Femur (tissue), 1 donor: ENCODE data around the gene SCARF1.
A peak's percentile ranks its signal among the peaks of the same experiment; 100 is the strongest.

ENCODE experiments used
- DNase-seq: peaks from one replicate; pipeline ENCODE4 v3.0.0-alpha.2; 2017

Gene SCARF1

DNA sequence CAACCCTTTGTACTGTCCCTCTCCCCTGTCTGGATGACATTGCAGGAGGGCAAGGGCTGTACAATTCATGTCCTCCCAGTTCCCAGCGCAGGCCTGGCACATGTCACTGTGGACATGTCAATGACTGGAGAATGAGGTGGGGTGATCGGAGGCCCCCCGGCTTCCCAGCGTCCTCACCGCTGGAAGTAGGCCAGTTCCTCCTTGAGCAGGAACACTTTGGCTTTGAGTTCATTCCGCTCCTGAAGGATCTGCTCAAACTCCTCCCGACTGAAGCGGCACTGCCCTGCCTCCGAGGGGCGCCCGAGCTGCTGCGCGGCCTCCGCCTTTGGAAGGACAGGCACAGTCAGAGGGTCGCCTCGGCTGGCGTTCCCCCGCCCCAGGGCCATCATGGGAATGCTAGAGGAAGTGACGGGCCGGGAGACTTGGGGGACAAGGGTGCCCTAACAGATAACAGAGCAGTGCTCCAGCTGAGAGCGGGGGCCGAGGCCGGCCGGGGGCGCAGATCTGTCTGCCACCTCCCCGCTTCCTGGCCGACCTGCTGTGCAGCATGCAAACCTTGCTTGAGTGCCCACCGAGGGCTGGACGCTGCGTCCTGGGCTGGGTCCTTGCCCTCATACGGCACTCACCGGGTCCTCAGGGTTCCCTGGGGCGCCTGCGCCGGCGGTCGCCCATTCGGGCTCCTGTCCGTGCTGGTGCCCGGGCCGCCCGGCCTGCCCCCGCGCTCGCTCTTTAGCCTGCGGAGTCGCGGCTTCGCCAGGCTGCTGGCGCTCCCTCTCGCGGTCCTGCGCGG lies 2.8 kb upstream of the SCARF1 start:
- peak; percentile 66 for DNase-seq

DNA sequence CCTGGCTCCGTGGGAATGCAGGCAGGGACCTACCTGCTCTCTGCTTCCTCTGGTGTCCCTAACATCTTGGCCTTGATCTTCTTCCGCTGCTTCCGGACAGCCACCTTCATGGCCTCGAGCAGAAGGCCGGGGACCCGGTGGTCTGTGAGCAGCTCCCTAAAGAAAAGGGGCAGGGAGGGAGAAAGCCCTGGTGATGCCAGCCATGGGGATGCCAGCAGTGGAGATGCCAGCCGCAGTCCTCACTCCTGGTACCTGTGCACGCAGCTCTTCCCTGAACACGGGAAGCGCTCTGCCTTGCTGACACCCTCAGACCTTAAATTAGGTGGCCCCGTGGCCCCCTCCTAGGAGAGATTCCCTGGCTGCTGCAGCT lies 2.3 kb upstream of the SCARF1 start:
- DNase-seq = no peak

DNA sequence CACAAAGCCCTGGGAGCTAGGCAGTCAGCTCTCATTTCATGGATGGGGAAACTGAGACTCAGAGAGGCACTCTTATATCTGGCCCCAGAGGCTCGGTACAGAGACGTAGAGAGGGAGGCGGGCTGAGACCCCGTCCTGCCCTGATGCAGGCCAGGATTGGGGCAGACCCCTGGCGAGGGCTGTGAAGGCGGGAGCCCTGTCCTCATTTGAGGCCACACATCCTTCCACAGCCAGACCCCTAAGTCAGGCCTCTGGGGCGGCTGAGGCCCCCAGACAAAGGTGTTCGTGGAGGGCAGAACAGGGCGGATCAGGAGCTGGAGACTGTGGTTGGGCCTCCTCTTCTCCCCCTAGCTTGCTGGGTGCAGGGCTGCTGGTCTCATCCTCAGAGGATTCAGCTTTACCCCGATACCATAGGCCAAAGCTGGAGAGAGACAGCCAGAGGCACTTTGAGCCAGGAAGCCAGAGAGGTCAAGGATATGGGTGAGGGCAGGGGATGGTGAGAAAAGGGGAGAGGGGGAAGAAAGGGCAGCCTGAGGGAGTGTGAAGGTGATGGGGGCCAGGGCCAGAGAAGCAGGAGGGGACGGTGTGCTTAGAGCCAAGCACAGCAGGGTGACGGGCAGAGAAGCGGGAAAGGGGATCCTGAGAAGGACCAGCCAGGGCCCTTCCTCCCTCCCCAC lies 805 bp upstream of the SCARF1 start:
- no peak for DNase-seq

DNA sequence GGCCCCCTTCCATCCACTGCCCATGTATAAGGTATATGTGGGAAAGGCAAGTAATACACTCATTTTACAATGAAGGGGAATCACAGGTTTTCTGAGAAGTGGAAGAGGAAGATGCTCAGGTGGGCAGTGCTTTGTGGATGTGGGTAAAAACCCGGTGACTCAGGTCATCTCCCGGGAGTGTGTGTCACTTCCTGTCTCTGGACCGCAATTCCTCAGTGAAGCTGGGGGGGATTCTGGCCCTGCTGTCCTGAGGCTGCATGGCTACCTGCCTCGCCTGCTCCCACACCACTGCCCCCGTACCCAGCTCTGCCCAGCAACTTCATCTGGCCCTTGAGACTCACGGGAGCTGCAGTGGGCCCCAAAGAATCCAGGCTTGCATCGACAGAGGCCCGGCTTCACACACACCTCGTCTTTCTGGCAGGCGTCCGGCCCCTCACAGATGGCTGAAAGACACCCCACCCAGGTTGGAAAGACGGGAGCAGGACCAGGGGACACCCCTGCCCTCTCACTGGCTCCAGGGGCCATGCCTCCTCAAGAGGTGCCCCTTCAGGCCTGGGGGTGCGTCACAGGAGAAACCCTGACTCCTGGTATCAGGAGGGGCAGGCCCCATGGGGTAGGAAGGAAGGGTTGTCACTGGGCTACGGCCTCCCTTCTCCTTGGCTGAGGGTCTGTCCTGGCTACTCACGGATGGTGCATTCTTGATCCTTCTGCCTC lies 882 bp downstream of the SCARF1 start:
- peak; percentile 40 for DNase-seq

DNA sequence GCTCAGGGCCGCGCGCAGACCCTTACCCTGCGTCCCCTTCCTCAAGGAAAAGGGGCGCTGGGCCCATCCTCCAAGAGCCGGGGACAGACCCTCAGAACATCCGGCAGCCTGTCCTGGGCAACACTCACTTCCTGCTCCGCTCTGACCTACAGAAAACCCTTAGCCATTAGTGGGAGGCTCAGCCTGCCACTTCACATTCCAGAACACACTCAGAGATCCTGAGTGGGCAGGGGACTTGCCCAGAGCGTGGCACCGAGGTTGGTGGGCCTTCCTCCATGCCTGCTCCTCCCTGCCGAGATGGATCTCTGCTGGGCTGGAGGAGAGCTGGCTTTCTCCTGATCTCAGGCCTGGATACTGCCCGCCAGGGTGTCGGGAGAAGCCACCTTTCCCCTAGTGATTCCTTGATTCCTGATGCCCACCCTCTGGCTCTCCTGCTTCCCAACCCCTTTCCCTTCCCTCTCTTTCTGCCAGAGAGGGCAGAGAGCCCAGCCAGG lies 1.5 kb downstream of the SCARF1 start:
- DNase-seq = no peak

DNA sequence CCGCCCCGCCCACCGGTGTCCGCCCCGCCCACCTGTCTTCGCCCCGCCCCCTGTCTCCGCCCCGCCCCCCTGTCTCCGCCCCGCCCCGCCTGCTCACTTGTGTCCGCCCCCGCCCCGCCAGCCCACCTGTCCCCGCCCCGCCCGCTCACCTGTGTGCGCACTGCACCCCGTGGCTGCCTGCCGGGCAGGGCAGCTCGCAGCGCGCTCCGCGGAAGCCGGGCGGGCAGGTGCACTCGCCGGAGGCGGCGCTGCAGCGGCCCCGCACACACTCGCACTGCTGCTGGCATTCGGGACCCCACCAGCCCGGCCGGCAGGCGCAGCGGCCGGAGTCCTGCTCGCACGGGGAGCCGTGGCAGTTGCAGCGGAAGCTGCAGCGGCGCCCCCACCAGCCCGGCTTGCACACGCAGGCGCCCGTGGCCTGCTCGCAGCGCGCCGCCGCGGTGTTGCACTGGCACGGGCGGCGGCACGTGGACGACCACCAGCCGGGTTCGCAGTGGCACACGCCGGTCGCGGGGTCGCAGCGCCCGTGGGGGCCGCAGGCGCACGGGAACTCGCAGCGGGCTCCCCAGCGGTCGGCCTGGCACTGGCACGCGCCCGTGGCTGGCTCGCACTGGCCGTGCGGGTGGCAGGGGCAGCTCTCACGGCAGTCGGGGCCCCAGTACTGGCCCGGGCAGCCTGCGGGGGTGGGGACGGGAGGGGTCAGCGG lies 2.1 kb downstream of the SCARF1 start:
- peak; percentile 44 for DNase-seq

DNA sequence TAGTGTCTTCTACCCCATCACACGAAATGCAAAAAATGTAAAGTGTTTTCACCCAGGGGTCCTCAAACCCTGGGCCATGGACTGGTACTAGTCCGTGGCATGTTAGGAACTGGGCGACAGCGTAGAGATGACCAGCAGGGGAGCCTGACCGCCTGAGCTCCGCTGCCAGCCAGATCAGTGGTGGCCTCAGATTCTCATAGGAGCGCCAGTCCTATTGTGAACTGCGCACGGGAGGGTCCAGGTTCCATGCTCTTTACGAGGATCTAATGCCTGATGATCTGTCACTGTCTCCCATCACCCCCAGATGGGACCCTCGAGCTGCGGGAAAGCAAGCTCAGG lies 4.5 kb downstream of the SCARF1 start:
- DNase-seq = no peak

DNA sequence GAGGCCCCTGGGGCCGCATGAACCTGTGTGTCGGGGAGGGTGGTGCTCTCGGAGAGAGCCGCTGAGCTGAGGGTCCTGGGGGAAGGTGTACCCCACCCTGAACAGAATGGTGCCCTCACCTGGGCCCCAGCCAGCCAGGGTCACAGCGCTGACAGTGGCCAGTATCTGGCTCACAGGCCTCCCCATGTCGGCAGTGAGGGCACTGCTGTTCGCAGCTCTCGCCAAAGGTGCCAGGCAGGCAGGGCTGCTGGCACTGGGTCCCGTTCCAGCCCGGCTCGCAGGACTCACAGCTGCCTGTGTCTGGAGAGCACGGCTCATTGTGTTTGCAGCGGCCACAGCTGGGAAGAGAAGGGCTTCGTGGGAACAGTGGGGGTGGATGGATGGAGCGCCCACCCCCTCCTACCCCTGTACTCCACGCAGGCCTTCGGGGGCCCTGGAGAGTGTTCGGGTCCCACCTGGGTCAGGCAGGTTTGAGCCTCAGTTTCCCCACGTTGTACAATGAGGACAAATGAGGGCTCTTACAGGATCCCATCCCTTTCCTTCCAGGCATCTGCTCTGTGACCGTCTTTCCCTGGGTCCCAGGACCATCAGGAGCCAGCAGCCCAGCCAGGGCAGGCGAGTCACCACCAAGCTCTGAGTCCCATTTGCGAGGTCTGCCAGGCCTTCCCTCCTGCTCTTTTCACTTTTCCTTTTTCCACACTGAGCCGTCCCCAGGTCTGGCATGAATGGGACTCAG lies 5.0 kb downstream of the SCARF1 start:
- no peak for DNase-seq

DNA sequence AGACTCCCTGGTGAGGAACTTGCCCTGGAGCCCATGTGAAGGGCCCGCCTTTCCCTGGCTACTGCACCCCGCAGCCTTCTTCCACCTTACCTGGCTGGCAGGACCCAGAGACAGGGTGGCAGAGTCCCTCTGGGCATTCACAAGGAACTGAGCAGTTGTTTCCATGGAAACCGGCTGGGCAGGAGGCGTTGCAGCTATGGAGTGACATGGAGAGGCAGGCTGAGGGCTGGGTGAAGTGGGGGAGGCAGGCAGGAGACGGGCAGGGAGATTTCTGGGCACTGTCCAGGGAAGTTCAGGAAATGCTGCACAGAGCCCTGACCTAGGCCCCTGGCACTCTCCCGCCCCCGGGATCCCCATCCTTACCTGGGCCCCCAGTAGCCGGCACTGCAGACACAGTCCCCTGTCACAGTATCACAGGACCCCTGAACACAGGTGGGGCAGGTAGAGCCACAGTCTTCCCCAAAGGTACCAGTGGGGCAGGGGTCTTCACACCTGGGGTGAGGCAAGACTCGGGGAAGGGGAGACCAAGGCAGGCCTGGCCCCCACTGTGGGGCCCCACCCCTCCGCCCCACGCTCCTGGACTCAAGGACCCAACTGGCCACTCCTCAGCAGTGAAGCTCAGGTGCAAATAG lies 5.9 kb downstream of the SCARF1 start:
- no peak for DNase-seq

DNA sequence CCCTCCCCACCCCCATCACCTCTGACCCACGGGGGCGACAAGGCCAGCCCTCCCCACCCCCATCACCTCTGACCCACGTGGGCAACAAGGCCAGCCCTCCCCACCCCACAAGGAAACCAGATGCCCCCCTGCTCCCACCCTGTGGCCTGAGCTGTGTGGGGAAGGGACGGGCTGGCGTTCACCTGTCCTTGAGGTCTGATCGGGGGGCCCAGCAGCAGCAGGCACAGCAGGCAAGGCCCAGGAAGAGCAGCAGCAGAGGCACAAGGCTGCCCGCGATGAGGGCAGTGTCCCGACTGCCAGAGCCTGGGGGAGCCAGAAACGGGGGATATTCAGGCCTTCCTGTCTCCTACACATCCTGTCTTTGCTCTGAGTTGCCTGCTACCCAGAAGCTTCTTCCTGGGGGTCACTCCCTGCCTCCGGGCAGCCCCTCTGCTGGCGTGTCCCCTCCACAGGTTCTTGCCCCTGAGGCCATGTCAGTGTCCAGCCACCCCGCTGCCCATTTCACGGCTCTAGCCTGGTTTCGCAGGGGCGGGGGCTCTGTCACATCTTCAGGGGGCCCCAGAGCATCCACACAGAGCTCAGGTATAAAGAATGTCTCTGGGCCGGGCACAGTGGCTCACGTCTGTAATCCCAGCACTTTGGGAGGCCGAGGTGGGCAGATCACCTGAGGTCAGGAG lies 6.8 kb downstream of the SCARF1 start:
- no peak for DNase-seq

DNA sequence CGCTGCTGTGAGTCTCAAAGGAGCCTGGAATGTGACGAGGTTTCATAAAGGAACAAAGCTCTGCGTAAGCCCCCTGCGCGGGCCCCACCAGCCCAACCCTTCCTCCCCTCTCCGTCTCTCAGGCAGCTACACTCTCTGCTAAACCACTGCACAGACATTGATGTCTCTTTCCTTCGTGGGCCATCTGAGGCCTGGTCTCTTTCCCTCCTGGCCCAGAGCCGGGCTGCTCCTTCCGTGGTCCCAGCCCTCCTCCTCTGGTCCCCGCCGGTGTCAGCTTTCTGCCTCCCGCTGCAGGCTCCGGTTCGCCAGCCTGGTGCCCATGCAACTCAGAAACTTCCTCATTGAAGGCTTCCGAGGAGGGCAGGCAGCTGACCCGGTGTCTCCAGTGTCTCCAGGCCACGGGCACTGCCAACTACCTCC lies 7.4 kb downstream of the SCARF1 start:
- no peak for DNase-seq

DNA sequence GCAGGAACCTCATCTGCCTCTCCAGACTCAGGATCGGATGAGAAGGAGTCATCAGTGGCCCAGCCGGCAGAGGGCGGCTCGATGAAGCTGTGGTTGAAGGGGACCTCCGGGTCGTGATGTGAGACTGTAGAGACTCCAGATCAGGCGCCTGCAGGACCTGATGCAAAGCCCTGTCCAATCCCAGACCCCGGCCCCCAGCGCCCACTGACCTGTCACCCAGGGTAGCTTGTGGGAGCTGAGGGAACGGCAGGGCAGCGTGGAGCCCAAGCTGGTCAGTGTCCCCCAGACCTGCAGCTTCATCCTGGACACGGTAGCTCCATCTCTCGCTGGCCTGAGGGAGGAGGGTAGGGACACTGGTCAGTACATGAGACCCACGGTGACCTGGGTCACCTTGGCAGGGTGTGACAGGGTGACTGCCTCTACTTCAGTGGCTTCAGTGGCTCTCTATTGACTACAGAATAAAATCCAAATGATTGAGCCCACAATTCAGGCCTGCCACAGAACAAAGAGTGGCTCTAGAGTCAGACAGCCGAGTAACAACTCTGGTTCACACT lies 8.7 kb downstream of the SCARF1 start:
- DNase-seq = no peak

DNA sequence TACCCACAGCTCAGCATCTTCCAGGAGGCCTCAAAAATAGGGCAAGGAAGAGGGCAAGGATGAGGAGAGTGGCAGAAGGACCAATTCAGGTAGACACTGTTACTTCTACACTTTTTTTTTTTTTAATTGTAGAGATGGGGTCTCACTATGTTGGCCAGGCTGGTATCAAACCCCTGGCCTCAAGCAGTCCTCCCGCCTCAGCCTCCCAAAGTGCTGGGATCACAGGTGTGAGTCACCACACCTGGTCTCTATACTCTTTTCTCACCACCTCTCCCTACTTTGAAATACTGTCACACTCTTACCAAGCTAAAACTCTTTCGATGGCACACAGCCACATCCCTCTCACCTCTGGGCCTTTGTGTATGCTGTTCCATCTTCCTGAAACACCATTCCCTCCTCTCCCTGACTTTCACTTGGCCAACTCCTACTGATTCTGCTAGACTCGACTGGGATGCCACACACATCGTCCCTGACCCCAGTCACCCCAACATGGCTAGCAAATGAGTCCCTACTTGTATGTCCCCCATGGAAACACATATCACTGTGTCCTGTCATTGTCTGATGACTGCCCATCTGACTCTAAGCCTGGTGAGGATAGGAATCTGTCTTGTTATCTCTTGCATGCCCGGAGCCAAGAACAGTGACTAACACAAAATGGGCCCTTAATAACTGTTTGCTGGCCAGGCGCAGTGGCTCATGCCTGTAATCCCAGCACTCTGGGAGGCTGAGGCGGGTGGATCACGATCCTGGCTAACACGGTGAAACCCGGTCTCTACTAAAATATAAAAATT lies 9.7 kb downstream of the SCARF1 start:
- no peak for DNase-seq

DNA sequence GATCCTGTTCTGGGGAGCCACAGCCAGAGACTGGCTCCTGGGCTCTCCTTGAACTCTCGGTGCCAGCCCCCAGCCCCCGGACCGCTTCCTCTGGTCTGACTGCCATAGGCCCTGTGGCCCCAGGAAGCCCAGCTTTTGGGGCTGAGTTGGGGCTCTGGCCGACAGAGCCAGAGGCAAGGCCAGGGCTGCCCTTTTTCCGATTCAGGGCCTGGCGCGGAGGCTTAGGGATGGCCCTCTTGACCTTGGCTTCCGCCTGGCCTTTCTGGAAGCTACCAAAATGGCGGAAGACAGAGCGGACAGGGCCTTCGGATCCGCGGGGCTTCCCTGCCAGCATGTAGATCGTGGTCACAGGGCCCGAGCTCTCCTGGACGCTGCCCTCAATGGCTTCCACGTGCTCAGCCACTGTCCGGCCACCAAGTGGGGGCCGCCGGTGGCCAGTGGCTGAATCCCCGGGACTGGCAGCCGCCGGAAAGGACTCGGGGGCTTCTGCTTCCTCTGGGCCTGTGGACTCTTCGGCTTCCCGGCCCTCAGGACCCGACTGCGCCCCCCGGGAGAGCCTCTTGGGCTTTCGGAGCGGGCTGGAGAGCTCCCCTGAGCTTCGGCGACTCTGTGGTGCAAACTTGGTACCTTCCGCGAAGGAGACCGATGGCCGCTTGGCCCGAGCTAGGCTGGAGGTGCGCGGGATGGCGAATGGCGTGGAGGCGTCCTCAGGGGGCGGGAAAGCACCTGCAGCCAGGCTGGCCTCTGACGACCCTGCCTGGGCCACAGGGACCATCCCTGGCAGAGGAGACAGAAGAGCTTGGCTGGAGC lies 10.5 kb downstream of the SCARF1 start:
- DNase-seq = no peak

DNA sequence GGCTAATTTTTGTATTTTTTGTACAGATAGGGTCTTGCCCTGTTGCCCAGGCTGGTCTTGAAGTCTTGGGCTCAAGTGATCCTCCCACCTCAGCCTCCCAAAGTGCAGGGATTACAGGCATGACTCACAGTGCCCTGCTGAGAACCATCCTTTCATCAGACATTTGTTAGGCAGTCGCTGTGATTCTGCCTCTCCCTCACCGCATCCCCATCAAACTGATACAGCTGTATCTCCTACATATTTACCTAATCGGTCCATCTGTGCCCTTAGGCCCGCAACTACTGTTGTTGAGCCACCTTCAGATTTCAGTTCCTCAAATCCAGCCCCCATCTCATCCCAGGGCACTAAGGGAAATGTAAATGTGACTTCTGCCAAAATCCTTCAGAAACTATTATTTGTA lies 14.9 kb downstream of the SCARF1 start:
- no peak for DNase-seq

DNA sequence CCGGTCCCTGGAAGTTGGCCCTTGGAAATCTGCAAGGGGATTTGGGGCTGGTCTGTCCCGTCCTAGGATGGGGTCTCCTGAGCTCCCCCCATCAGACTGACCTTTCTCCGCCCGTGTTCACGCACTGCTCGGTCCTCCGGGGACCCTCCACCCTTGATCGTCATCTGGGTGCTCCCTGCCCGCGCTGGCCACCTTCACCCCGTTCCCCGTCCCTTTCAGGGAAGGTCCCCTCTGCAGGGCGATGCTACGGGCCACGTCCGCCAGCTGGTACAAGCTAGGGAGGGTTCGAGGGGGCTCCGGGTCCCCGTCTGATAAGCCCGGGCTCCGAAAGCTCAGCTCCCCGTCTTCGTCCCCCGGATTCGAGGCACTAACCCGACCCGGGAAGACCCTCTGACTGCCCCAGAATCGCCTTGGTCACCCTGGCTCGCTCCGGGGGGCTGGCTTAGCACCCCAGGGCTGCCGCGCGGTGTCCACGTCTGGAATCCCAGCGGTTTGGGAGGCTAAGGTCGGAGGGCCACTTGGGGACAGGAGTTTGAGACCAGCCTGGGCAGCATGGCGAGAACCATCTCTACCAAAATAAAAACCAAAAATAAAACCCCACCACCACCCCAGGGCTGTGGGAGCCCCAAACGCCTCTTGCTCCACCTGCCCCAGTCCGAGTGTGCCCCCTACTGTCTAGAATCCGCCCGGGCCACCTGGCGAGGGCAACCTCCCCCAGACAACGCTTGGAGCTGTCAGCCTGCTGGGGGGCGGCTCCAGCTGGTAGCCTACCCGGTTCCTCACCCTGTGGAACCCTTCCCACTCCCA lies 15.8 kb downstream of the SCARF1 start:
- DNase-seq = peak; percentile 60

DNA sequence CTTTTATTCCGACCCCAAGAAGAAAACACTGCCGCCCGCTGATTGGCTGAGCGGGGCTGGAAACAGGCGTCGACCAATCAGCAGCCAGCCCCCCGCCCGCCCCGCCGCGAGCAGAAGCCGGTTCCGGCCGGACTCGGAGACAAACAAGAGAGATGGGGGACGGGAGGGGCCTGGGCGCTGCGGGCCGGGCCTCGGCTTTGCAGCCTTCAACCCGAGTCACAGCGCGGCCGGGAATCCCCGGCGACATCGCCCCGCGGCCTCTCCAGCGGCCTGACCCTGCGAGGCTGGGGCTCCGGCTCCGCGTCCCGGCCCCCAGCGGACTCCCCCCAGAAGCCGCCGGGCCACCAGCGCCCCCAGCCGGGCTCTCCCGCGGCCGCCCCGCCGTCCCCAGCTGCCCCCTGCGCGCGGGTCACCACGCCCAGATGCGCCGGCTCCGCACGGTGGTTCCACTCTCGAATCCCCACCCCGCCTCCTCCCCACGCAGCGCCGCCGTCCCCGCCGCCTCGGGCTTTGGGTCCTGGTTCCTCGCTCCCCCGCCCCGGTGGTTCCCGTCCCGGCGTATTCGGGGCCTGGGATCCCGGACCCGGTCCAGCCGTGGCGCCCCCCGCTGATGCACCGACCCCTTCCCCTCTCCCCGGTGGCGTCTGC lies 16.6 kb downstream of the SCARF1 start:
- peak; percentile 96 for DNase-seq
